Thyroid gland (tissue), 4 donors: ENCODE measurements around the gene GATD1. TPM values are rescaled to one million over a fixed set of nuclear protein-coding genes. Genes with fewer than 3 reads are reported as not detected.

Source experiments
- DNase-seq, 2 donors: peaks; one replicate each; pipeline ENCODE4 v3.0.0-alpha.2; 2019
- H3K27ac ChIP-seq, 3 donors: fragments of 200-600 bp; sonication (generic); 1 replicate in 2 of 3; 2 replicates in 1 of 3; pipeline ENCODE4 v1.5.1; 2016 to 2019; ENCODE audit warnings: mild to moderate bottlenecking in 1 of 3, moderate library complexity in 1 of 3
- H3K27me3 ChIP-seq: fragments of 200-600 bp; sonication (generic); one replicate; pipeline ENCODE4 v1.5.1; 2019
- H3K36me3 ChIP-seq, 2 donors: fragments of 200-600 bp; sonication (generic); one replicate each; pipeline ENCODE4 v1.5.1; 2016 to 2019
- H3K4me1 ChIP-seq, 2 donors: fragments of 200-600 bp; sonication (generic); one replicate each; pipeline ENCODE4 v1.5.1; 2017 to 2019
- H3K4me3 ChIP-seq, 3 donors: fragments of 200-600 bp; sonication (generic); replicated peaks in 1 of 3; 1 replicate in 2 of 3; 2 replicates in 1 of 3; pipeline ENCODE4 v1.5.1; 2016; ENCODE audit warnings: mild to moderate bottlenecking in 1 of 3
- H3K9me3 ChIP-seq: fragments of 200-600 bp; sonication (generic); one replicate; pipeline ENCODE4 v1.5.1; 2017
- CTCF ChIP-seq, 6 experiments: fragments of 200-600 bp in 3 of 6; fragments of 450-650 bp in 3 of 6; sonication (generic) in 3 of 6; IDR thresholded peaks; one replicate each; pipeline ENCODE4 v1.5.1; 2016 to 2019; ENCODE audit warnings: antibody characterized with exemption in 6 of 6, mild to moderate bottlenecking in 2 of 6, inconsistent platforms in 1 of 6, moderate library complexity in 1 of 6
- POLR2A ChIP-seq, 2 donors: fragments of 450-650 bp; IDR thresholded peaks; one replicate each; pipeline ENCODE4 v1.6.1; 2017; ENCODE audit warnings: antibody characterized with exemption in 2 of 2, mild to moderate bottlenecking in 2 of 2, moderate library complexity in 1 of 2
- WGBS, 2 donors: methylation state at CpG; one replicate each; pipeline ENCODE4 v1.1.5; 2017; 5-methylcytosine and 5-hydroxymethylcytosine counted together
- intact Hi-C: fragments of 100-400 bp; cut with DNase I; formaldehyde crosslinking; loops from one replicate; pipeline ENCODE4 v1.15.1; 2023
- small RNA-seq: library from RNA; depleted of rRNA; stranded (forward); fragments of <200 nt; gene quantifications from one replicate; pipeline ENCODE3, GENCODE V24; 2016
- total RNA-seq, 4 donors: library from RNA; depleted of rRNA; stranded (reverse); fragments of >200 nt; gene quantifications; one replicate each; pipeline ENCODE4 v1.2.3, GENCODE V29; 2016

The GATD1 gene
- total RNA-seq, 4 donors from 2014 or later, result 27.4 to 47.6 (median 35.5) TPM

DNA sequence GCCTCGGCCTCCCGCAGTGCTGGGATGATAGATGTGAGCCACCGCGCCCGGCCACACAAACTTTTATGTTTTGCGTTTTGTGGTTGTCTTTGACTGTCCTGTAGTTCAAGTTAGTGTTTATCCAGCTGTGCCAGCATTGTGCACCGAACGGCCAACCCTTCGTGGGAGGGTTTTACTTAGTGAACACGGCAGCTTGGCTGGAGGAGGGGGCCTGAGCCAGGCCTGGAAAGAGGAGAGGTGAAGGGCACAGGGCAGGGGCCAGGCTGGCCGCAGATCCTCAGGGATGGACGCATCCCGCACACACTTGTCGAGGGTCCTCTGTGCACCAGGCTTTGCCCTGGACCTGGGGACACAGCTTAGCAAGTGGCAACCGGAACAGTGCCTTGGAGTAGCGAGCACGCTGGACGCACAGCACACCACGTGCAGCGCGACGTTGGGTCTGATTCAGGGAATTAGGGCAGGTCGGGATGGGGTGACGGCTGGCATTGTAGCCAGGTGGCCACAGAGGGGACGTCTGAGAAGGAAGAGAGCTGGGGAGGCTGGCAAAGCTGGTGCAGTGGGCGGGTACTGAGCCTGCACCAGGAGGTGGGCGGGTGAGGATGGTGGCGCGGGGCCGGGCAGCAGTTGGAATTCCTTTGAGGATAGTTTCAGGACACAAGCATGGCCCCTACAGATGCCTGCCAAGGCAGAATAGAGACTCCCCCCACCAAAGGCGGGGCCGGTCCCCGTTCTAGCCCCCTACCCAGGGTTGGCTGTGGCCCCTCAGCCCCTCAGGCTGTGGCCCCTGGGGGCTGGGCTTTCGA lies 57.9 kb downstream of the GATD1 start:
- no peaks in the 10 kb centered on the region for H3K27me3 ChIP-seq
- peaks cover 25% of the 10 kb centered on the region in 2 donors for H3K36me3 ChIP-seq
- H3K9me3 ChIP-seq, result no peaks in the 10 kb centered on the region
- TF ChIP-seq CTCF (IDR thresholded peaks at IDR 0.05) (no peak), POLR2A (IDR thresholded peaks at IDR 0.05) (no peak)
- WGBS, 2 donors, result 89 to 93% methylated on average over 30 to 31 of the region's 34 CpGs
- DNase-seq, result no peak
- no peak overlapping the region for H3K4me3 ChIP-seq
- no peaks in the 10 kb centered on the region for H3K4me1 ChIP-seq
- no peak overlapping the region for H3K27ac ChIP-seq
- intact Hi-C loops, result loop anchor here (10.0 kb wide), 1 partner anchor 55 kb away; no protein-coding TSS in a partner anchor

Small RNAs within 50 kb of the gene (small RNA-seq; reads per million reads assigned to genes)
- gene SNORA52, result not detected

Other genes starting within 250 kb of the GATD1 start
- 10 to 100 TPM; 16.9 to 41.3 (median 29.9) TPM for gene HRAS, start 241.9 kb downstream of the GATD1 start, total RNA-seq
- 1 to 10 TPM; 1.7 to 2.6 (median 2.3) TPM for gene LRRC56, start 240.0 kb downstream of the GATD1 start, total RNA-seq
- gene LMNTD2, start 216.7 kb downstream of the GATD1 start, total RNA-seq, result 1 to 10 TPM; 4.2 to 8.8 (median 6.6) TPM
- gene RASSF7, start 216.5 kb downstream of the GATD1 start, total RNA-seq, result 10 to 100 TPM; 18.6 to 60.0 (median 24.8) TPM
- gene PHRF1, start 201.0 kb downstream of the GATD1 start, total RNA-seq, result 10 to 100 TPM; 18.3 to 31.0 (median 19.3) TPM
- gene IRF7, start 161.5 kb downstream of the GATD1 start, total RNA-seq, result 10 to 100 TPM; 15.4 to 42.4 (median 29.1) TPM
- gene CDHR5, start 152.5 kb downstream of the GATD1 start, total RNA-seq, result not detected
- gene SCT, start 150.3 kb downstream of the GATD1 start, total RNA-seq, result not detected
- gene DRD4, start 140.2 kb downstream of the GATD1 start, total RNA-seq, result under 1 TPM in 2 of 4 donors, not detected in 2; 0.88 to 0.89 TPM
- 100 to 1,000 TPM in 1 of 4 donors, 10 to 100 TPM in 3; 61.8 to 103 (median 87.6) TPM for gene DEAF1, start 82.3 kb downstream of the GATD1 start, total RNA-seq
- gene TMEM80, start 81.7 kb downstream of the GATD1 start, total RNA-seq, result 100 to 1,000 TPM in 1 of 4 donors, 10 to 100 TPM in 3; 57.3 to 103 (median 67.7) TPM
- gene EPS8L2, start 71.3 kb downstream of the GATD1 start, total RNA-seq, result 100 to 1,000 TPM; 185 to 259 (median 195) TPM
- 100 to 1,000 TPM; 300 to 965 (median 558) TPM for gene TALDO1, start 30.0 kb downstream of the GATD1 start, total RNA-seq
- under 1 TPM in 2 of 4 donors, not detected in 2; 0.44 to 0.45 TPM for gene CEND1, start 12.6 kb upstream of the GATD1 start, total RNA-seq
- gene SLC25A22, start 20.8 kb upstream of the GATD1 start, total RNA-seq, result 10 to 100 TPM in 1 of 4 donors, 1 to 10 TPM in 3; 5.1 to 13.1 (median 7.8) TPM
- 10 to 100 TPM; 11.9 to 33.2 (median 16.1) TPM for gene PIDD1, start 27.7 kb upstream of the GATD1 start, total RNA-seq
- gene RPLP2, start 32.5 kb upstream of the GATD1 start, total RNA-seq, result 100 to 1,000 TPM; 172 to 526 (median 290) TPM
- gene PNPLA2, start 41.4 kb upstream of the GATD1 start, total RNA-seq, result 10 to 100 TPM; 35.8 to 95.0 (median 57.6) TPM
- gene CRACR2B, start 50.4 kb upstream of the GATD1 start, total RNA-seq, result 10 to 100 TPM in 2 of 4 donors, 1 to 10 TPM in 2; 4.1 to 21.2 (median 12.3) TPM
- 100 to 1,000 TPM; 135 to 326 (median 298) TPM for gene CD151, start 55.5 kb upstream of the GATD1 start, total RNA-seq
- gene POLR2L, start 65.0 kb upstream of the GATD1 start, total RNA-seq, result 10 to 100 TPM; 17.9 to 89.2 (median 52.4) TPM
- 100 to 1,000 TPM in 2 of 4 donors, 10 to 100 TPM in 2; 86.1 to 127 (median 107) TPM for gene TSPAN4, start 65.4 kb upstream of the GATD1 start, total RNA-seq
- gene CHID1, start 133.3 kb upstream of the GATD1 start, total RNA-seq, result 100 to 1,000 TPM in 2 of 4 donors, 10 to 100 TPM in 2; 75.0 to 144 (median 93.8) TPM
- gene AP2A2, start 148.4 kb upstream of the GATD1 start, total RNA-seq, result 10 to 100 TPM; 37.2 to 67.3 (median 54.1) TPM